Liver (tissue), 3 donors: ENCODE data around the gene CNOT11.

Experiments
- CTCF ChIP-seq: fragments of 150-350 bp; IDR thresholded peaks from 2 replicates; pipeline ENCODE4 v1.5.1; 2017; ENCODE audit warnings: improper control_type of control experiment, low read depth, low read length; ENCODE audit not compliant: missing input control
- EGR1 ChIP-seq, 2 donors: IDR thresholded peaks; 2 replicates each; pipeline ENCODE4 v1.6.1; 2016 to 2018; ENCODE audit warnings: antibody characterized with exemption in 2 of 2, low read depth in 2 of 2
- FOXA1 ChIP-seq: IDR thresholded peaks from 2 replicates; pipeline ENCODE4 v1.6.1; 2016; ENCODE audit warnings: antibody characterized with exemption
- HNF4A ChIP-seq, 2 donors: conservative IDR thresholded peaks; 2 replicates each; pipeline ENCODE4 v1.6.1; 2016; ENCODE audit warnings: antibody characterized with exemption in 2 of 2, mild to moderate bottlenecking in 2 of 2
- RAD21 ChIP-seq, 2 donors: IDR thresholded peaks; 2 replicates each; pipeline ENCODE4 v1.6.1; 2016; ENCODE audit warnings: antibody characterized with exemption in 2 of 2, mild to moderate bottlenecking in 2 of 2
- YY1 ChIP-seq: IDR thresholded peaks from 2 replicates; pipeline ENCODE4 v1.6.1; 2016; ENCODE audit warnings: antibody characterized with exemption, mild to moderate bottlenecking
- TF ChIP-seq, protein P1 (sequence below): IDR thresholded peaks from 2 replicates; pipeline ENCODE4 v1.6.1; 2016; ENCODE audit warnings: antibody characterized with exemption
- TF ChIP-seq, protein P2 (sequence below): IDR thresholded peaks from 2 replicates; pipeline ENCODE4 v1.6.1; 2016; ENCODE audit warnings: antibody characterized with exemption, mild to moderate bottlenecking
- TF ChIP-seq, protein P3 (sequence below): IDR thresholded peaks from 2 replicates; pipeline ENCODE4 v1.6.1; 2016; ENCODE audit warnings: antibody characterized with exemption
- donor health status: healthy.
- donor health status: healthy.

GRCh38 chr2:101252408-101253012, at the start of gene CNOT11:
- TF ChIP-seq RAD21 (IDR thresholded peaks at IDR 0.05) (peak in 1 of 2 donors; percentile 26), CTCF (peak; percentile 5), HNF4A (conservative IDR thresholded peaks at IDR 0.05) (no peak), YY1 (peak; percentile 68), FOXA1 (peak; percentile 46), EGR1 (IDR thresholded peaks at IDR 0.05; ENCODE audit: low read depth in 2 of 2) (peak; percentile 62 to 91)
- TF ChIP-seq, protein P1, sequence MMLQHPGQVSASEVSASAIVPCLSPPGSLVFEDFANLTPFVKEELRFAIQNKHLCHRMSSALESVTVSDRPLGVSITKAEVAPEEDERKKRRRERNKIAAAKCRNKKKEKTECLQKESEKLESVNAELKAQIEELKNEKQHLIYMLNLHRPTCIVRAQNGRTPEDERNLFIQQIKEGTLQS = no peak
- TF ChIP-seq, protein P2, sequence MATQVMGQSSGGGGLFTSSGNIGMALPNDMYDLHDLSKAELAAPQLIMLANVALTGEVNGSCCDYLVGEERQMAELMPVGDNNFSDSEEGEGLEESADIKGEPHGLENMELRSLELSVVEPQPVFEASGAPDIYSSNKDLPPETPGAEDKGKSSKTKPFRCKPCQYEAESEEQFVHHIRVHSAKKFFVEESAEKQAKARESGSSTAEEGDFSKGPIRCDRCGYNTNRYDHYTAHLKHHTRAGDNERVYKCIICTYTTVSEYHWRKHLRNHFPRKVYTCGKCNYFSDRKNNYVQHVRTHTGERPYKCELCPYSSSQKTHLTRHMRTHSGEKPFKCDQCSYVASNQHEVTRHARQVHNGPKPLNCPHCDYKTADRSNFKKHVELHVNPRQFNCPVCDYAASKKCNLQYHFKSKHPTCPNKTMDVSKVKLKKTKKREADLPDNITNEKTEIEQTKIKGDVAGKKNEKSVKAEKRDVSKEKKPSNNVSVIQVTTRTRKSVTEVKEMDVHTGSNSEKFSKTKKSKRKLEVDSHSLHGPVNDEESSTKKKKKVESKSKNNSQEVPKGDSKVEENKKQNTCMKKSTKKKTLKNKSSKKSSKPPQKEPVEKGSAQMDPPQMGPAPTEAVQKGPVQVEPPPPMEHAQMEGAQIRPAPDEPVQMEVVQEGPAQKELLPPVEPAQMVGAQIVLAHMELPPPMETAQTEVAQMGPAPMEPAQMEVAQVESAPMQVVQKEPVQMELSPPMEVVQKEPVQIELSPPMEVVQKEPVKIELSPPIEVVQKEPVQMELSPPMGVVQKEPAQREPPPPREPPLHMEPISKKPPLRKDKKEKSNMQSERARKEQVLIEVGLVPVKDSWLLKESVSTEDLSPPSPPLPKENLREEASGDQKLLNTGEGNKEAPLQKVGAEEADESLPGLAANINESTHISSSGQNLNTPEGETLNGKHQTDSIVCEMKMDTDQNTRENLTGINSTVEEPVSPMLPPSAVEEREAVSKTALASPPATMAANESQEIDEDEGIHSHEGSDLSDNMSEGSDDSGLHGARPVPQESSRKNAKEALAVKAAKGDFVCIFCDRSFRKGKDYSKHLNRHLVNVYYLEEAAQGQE = peak; percentile 71
- TF ChIP-seq, protein P3, sequence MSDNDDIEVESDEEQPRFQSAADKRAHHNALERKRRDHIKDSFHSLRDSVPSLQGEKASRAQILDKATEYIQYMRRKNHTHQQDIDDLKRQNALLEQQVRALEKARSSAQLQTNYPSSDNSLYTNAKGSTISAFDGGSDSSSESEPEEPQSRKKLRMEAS = peak; percentile 37
